Dendritic cell treated with granulocyte-macrophage colony-stimulating factor and Interleukin-4, amounts not matched to agents 40 ng/mL and 50 ng/mL, for 4 days (primary cell): ENCODE data around the gene RAB24.
"Not testable (repeated sequence)": the region's sequence is repeated elsewhere in the genome, so short reads cannot be mapped to it uniquely, and the experiment has no call there.

Source experiments
- H3K27ac Mint-ChIP-seq: one replicate; pipeline ENCODE4 v1.8.0; 2022; ENCODE audit warnings: mild to moderate bottlenecking, mixed read lengths
- H3K27me3 Mint-ChIP-seq: one replicate; pipeline ENCODE4 v1.8.0; 2022; ENCODE audit warnings: mild to moderate bottlenecking, mixed read lengths
- H3K36me3 Mint-ChIP-seq: one replicate; pipeline ENCODE4 v1.8.0; 2022; ENCODE audit warnings: low read depth, mixed read lengths
- H3K4me1 Mint-ChIP-seq: one replicate; pipeline ENCODE4 v1.8.0; 2022; ENCODE audit warnings: low read depth, mixed read lengths
- H3K4me3 Mint-ChIP-seq: one replicate; pipeline ENCODE4 v1.8.0; 2022; ENCODE audit warnings: mild to moderate bottlenecking, moderate library complexity, mixed read lengths
- H3K9me3 Mint-ChIP-seq: one replicate; pipeline ENCODE4 v1.8.0; 2022; ENCODE audit warnings: mixed read lengths
- intact Hi-C: fragments of 100-400 bp; cut with micrococcal nuclease; formaldehyde crosslinking; loops from one replicate; pipeline ENCODE4 v1.15.0; 2022

Gene RAB24

GRCh38 chr5:177303121-177303924 lies at the start of gene RAB24, which contains the start of gene PRELID1:
Gene RAB24 (minus strand): TSS chr5:177303719. CDS start chr5:177303288, 431 bp downstream.
Gene PRELID1 (plus strand): TSS chr5:177303799. CDS start chr5:177303986, 187 bp downstream.
- H3K4me3 Mint-ChIP-seq = peak within 1 kb of the TSS; percentile 95
- intact Hi-C loops = loop anchor here (5.0 kb wide), 1 partner anchor 171 kb away; the partner anchor contains the start of gene NSD1
- no peaks in the 10 kb centered on the region for H3K9me3 Mint-ChIP-seq
- H3K27ac Mint-ChIP-seq = peak within 1 kb of the TSS; percentile 86
- no peaks in the 10 kb centered on the region for H3K27me3 Mint-ChIP-seq
- peaks cover 59% of the 10 kb centered on the region for H3K36me3 Mint-ChIP-seq
- H3K4me1 Mint-ChIP-seq = peaks cover 87% of the 10 kb centered on the region

GRCh38 chr5:177353093-177353492 lies 49.6 kb upstream of the RAB24 start:
- Mint-ChIP-seq H3K9me3 (peaks cover 6% of the 10 kb centered on the region), H3K27ac (peak overlapping the region; percentile 100), H3K36me3 (peaks cover 37% of the 10 kb centered on the region), H3K4me3 (peak overlapping the region; percentile 96), H3K4me1 (peaks cover 77% of the 10 kb centered on the region), H3K27me3 (no peaks in the 10 kb centered on the region)
- intact Hi-C loops = no loop called here

- peak within 1 kb of the TSS; percentile 100 for H3K27ac Mint-ChIP-seq
- H3K9me3 Mint-ChIP-seq = peaks cover 6% of the 10 kb centered on the region
- peak within 1 kb of the TSS; percentile 96 for H3K4me3 Mint-ChIP-seq
- no peaks in the 10 kb centered on the region for H3K27me3 Mint-ChIP-seq
- H3K4me1 Mint-ChIP-seq = peaks cover 73% of the 10 kb centered on the region
- intact Hi-C loops = no loop called here
- peaks cover 44% of the 10 kb centered on the region for H3K36me3 Mint-ChIP-seq
Observed at GRCh38 chr5:177351392-177352329, 48.1 kb upstream of the RAB24 start, which contains the start of gene LMAN2. Gene LMAN2 (minus strand): TSS chr5:177351668. CDS start chr5:177351647, 21 bp downstream.

GRCh38 chr5:177350776-177351391 lies 47.4 kb upstream of the RAB24 start:
- peak overlapping the region; percentile 100 for H3K27ac Mint-ChIP-seq
- peaks cover 5% of the 10 kb centered on the region for H3K9me3 Mint-ChIP-seq
- H3K4me3 Mint-ChIP-seq = peak overlapping the region; percentile 96
- H3K36me3 Mint-ChIP-seq = peaks cover 52% of the 10 kb centered on the region
- peaks cover 66% of the 10 kb centered on the region for H3K4me1 Mint-ChIP-seq
- no peaks in the 10 kb centered on the region for H3K27me3 Mint-ChIP-seq
- intact Hi-C loops = no loop called here

GRCh38 chr5:177349762-177350161 lies 46.2 kb upstream of the RAB24 start:
- H3K36me3 Mint-ChIP-seq = peaks cover 63% of the 10 kb centered on the region
- H3K4me1 Mint-ChIP-seq = peaks cover 55% of the 10 kb centered on the region
- intact Hi-C loops = no loop called here
- no peaks in the 10 kb centered on the region for H3K27me3 Mint-ChIP-seq
- H3K4me3 Mint-ChIP-seq = peak overlapping the region; percentile 62
- H3K9me3 Mint-ChIP-seq = no peaks in the 10 kb centered on the region
- no peak overlapping the region for H3K27ac Mint-ChIP-seq

- peaks cover 67% of the 10 kb centered on the region for H3K36me3 Mint-ChIP-seq
- no peak overlapping the region for H3K4me3 Mint-ChIP-seq
- intact Hi-C loops = no loop called here
- H3K9me3 Mint-ChIP-seq = no peaks in the 10 kb centered on the region
- H3K4me1 Mint-ChIP-seq = peaks cover 50% of the 10 kb centered on the region
- no peaks in the 10 kb centered on the region for H3K27me3 Mint-ChIP-seq
- no peak overlapping the region for H3K27ac Mint-ChIP-seq
Observed at GRCh38 chr5:177349362-177349647, 45.8 kb upstream of the RAB24 start.

- peaks cover 42% of the 10 kb centered on the region for H3K4me1 Mint-ChIP-seq
- H3K4me3 Mint-ChIP-seq = no peak overlapping the region
- no peak overlapping the region for H3K27ac Mint-ChIP-seq
- no peaks in the 10 kb centered on the region for H3K9me3 Mint-ChIP-seq
- H3K36me3 Mint-ChIP-seq = peaks cover 77% of the 10 kb centered on the region
- H3K27me3 Mint-ChIP-seq = no peaks in the 10 kb centered on the region
- intact Hi-C loops = no loop called here
Observed at GRCh38 chr5:177347699-177348098, 44.2 kb upstream of the RAB24 start.

GRCh38 chr5:177346820-177347219 lies 43.3 kb upstream of the RAB24 start:
- peaks cover 82% of the 10 kb centered on the region for H3K36me3 Mint-ChIP-seq
- H3K9me3 Mint-ChIP-seq = no peaks in the 10 kb centered on the region
- no peak overlapping the region for H3K4me3 Mint-ChIP-seq
- H3K27ac Mint-ChIP-seq = no peak overlapping the region
- H3K27me3 Mint-ChIP-seq = no peaks in the 10 kb centered on the region
- intact Hi-C loops = no loop called here
- peaks cover 33% of the 10 kb centered on the region for H3K4me1 Mint-ChIP-seq

GRCh38 chr5:177344891-177345290 lies 41.4 kb upstream of the RAB24 start:
- no peak overlapping the region for H3K4me3 Mint-ChIP-seq
- H3K27ac Mint-ChIP-seq = no peak overlapping the region
- intact Hi-C loops = no loop called here
- H3K27me3 Mint-ChIP-seq = no peaks in the 10 kb centered on the region
- peaks cover 83% of the 10 kb centered on the region for H3K36me3 Mint-ChIP-seq
- H3K4me1 Mint-ChIP-seq = peaks cover 32% of the 10 kb centered on the region
- no peaks in the 10 kb centered on the region for H3K9me3 Mint-ChIP-seq

- Mint-ChIP-seq H3K27ac (no peak overlapping the region), H3K9me3 (no peaks in the 10 kb centered on the region), H3K36me3 (peaks cover 83% of the 10 kb centered on the region), H3K4me3 (no peak overlapping the region), H3K4me1 (peaks cover 21% of the 10 kb centered on the region), H3K27me3 (no peaks in the 10 kb centered on the region)
- intact Hi-C loops = no loop called here
Observed at GRCh38 chr5:177343777-177344176, 40.3 kb upstream of the RAB24 start.

- H3K4me3 Mint-ChIP-seq, H3K27ac Mint-ChIP-seq, H3K9me3 Mint-ChIP-seq, intact Hi-C loops, H3K27me3 Mint-ChIP-seq: not testable (repeated sequence)
- H3K4me1 Mint-ChIP-seq = peaks cover 21% of the 10 kb centered on the region
- peaks cover 85% of the 10 kb centered on the region for H3K36me3 Mint-ChIP-seq
Observed at GRCh38 chr5:177343000-177343399, 39.5 kb upstream of the RAB24 start.

GRCh38 chr5:177339107-177339638 lies 35.7 kb upstream of the RAB24 start:
- Mint-ChIP-seq H3K4me1 (peaks cover 23% of the 10 kb centered on the region), H3K27ac (no peak overlapping the region)

GRCh38 chr5:177338251-177339106 lies 35.0 kb upstream of the RAB24 start:
- Mint-ChIP-seq H3K36me3 (peaks cover 91% of the 10 kb centered on the region), H3K4me3 (no peak overlapping the region), H3K4me1 (peaks cover 26% of the 10 kb centered on the region), H3K27ac (no peak overlapping the region), H3K9me3 (no peaks in the 10 kb centered on the region), H3K27me3 (no peaks in the 10 kb centered on the region)
- intact Hi-C loops = no loop called here

More at GRCh38 chr5:177339107-177339638, 35.7 kb upstream of the RAB24 start:
- intact Hi-C loops = no loop called here
- H3K4me3 Mint-ChIP-seq = no peak overlapping the region
- H3K27me3 Mint-ChIP-seq = no peaks in the 10 kb centered on the region
- peaks cover 89% of the 10 kb centered on the region for H3K36me3 Mint-ChIP-seq
- H3K9me3 Mint-ChIP-seq = no peaks in the 10 kb centered on the region
